ENCODE data around the gene MBNL2.

MBNL2 gene

DNA sequence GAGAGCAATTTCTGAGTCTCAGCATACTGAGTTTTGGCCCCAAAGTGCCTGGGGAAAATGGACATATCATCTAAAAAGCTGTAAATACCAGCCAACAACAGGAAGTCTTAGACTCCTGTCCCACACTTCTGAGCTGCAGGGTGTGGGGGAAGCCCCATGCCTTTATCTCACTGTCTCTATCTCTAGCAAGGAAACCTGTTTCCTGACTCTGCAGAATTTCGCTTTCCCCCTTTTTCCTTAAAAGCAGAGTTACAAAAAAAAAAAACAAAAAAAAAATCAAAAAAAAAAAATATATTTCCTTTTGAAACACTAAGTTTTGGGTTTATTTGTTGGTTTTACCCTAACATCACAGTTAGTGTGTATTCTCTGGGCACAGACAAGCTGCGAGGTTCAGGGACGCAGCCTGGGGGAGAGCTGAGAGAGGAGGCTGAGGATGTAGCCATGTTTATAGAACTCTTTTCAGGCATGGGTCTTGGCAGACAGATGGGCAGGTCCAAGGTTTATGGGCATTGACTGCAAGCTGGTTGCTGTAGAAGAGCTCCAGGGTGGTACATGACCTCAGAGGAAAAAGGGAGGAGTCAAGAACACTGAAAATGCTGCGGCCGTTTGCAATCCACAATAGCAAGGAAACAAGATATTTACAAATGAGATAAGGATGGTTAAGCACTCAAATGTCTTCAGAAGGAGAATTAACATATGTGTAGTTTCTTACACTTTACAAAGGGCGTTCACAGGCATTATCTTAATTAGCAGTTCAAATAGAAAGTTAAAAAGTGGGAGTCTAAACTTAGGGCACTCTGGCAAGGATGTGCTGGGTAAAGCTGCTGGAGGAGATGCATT lies 4.9 kb downstream of the MBNL2 start:
- peaks cover 98% of the 10 kb centered on the region for H3K79me2 ChIP-seq (ENCODE audit: low read length)
- H3K4me2 ChIP-seq (ENCODE audit: low read depth, low read length) = peak overlapping the region; percentile 94
- DNase-seq = peak; percentile 72
- TF ChIP-seq CTCF (IDR thresholded peaks at IDR 0.05; ENCODE audit: low read length) (no peak), EZH2phosphoT487 (IDR thresholded peaks at IDR 0.05; ENCODE audit: low read length) (no peak), EZH2 (optimal IDR thresholded peaks at IDR 0.05; ENCODE audit: low read depth, low read length) (no peak)
- no peak overlapping the region for H2AFZ ChIP-seq (ENCODE audit: low read length)
- no peaks in the 10 kb centered on the region for H3K9me2 ChIP-seq (replicated peaks; ENCODE audit: insufficient read depth, low read length)
- H4K20me1 ChIP-seq (ENCODE audit: insufficient read depth, low read length) = no peaks in the 10 kb centered on the region
- no peaks in the 10 kb centered on the region for H3K27me3 ChIP-seq (replicated peaks; ENCODE audit: insufficient read depth, low read length)
- H3K9ac ChIP-seq (ENCODE audit: low read length) = peak overlapping the region; percentile 93
- H3K4me1 ChIP-seq (ENCODE audit: low read length) = peaks cover 14% of the 10 kb centered on the region
- peaks cover 46% of the 10 kb centered on the region for H3F3A ChIP-seq (ENCODE audit: insufficient read depth, low read length)
- H3K4me3 ChIP-seq (ENCODE audit: low read length) = peak overlapping the region; percentile 75
- H3K9me3 ChIP-seq (replicated peaks; ENCODE audit: insufficient read depth, low read length) = no peaks in the 10 kb centered on the region
- H3K27ac ChIP-seq (ENCODE audit: low read length) = peak overlapping the region; percentile 93
- no peaks in the 10 kb centered on the region for H3K36me3 ChIP-seq (replicated peaks; ENCODE audit: insufficient read depth, low read length)

- TF ChIP-seq CTCF (IDR thresholded peaks at IDR 0.05; ENCODE audit: low read length) (no peak), EZH2 (optimal IDR thresholded peaks at IDR 0.05; ENCODE audit: low read depth, low read length) (no peak), EZH2phosphoT487 (IDR thresholded peaks at IDR 0.05; ENCODE audit: low read length) (no peak)
- Histone ChIP-seq H3K4me2 (ENCODE audit: low read depth, low read length) (no peak overlapping the region), H3K27me3 (replicated peaks; ENCODE audit: insufficient read depth, low read length) (no peaks in the 10 kb centered on the region), H3K9ac (ENCODE audit: low read length) (no peak overlapping the region), H4K20me1 (ENCODE audit: insufficient read depth, low read length) (no peaks in the 10 kb centered on the region), H3K79me2 (ENCODE audit: low read length) (peaks cover 96% of the 10 kb centered on the region), H3K36me3 (replicated peaks; ENCODE audit: insufficient read depth, low read length) (no peaks in the 10 kb centered on the region), H3K4me1 (ENCODE audit: low read length) (peaks cover 14% of the 10 kb centered on the region), H2AFZ (ENCODE audit: low read length) (no peak overlapping the region), H3K27ac (ENCODE audit: low read length) (no peak overlapping the region), H3F3A (ENCODE audit: insufficient read depth, low read length) (peaks cover 35% of the 10 kb centered on the region), H3K9me3 (replicated peaks; ENCODE audit: insufficient read depth, low read length) (no peaks in the 10 kb centered on the region), H3K9me2 (replicated peaks; ENCODE audit: insufficient read depth, low read length) (no peaks in the 10 kb centered on the region), H3K4me3 (ENCODE audit: low read length) (no peak overlapping the region)
- no peak for DNase-seq
Observed at GRCh38 chr13:97228850-97229521, 6.9 kb downstream of the MBNL2 start.

DNA sequence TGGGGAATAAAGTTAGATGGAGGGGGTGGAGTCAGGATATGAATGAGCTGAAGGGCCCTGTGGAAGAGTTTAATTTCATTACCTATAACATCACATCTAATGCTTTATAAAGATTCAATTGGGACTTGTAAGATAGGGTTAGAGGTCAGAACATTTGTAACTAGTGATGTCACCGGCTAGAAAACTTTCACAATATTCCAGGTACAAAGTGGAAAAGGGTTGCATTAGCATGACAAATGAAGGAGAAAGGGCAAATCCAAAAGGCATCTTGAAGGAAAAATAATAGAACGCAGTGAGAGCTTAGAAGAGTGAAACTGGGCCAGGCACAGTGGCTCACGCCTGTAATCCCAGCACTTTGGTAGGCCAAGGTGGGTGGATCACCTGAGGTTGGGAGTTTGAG lies 7.6 kb downstream of the MBNL2 start:
- H3K9me2 ChIP-seq (replicated peaks; ENCODE audit: insufficient read depth, low read length) = no peaks in the 10 kb centered on the region
- peaks cover 14% of the 10 kb centered on the region for H3K4me1 ChIP-seq (ENCODE audit: low read length)
- H3K9me3 ChIP-seq (replicated peaks; ENCODE audit: insufficient read depth, low read length) = no peaks in the 10 kb centered on the region
- no peak overlapping the region for H3K9ac ChIP-seq (ENCODE audit: low read length)
- H3F3A ChIP-seq (ENCODE audit: insufficient read depth, low read length) = peaks cover 28% of the 10 kb centered on the region
- H3K36me3 ChIP-seq (replicated peaks; ENCODE audit: insufficient read depth, low read length) = no peaks in the 10 kb centered on the region
- TF ChIP-seq EZH2 (optimal IDR thresholded peaks at IDR 0.05; ENCODE audit: low read depth, low read length) = no peak
- no peak for TF ChIP-seq CTCF (IDR thresholded peaks at IDR 0.05; ENCODE audit: low read length)
- no peak for TF ChIP-seq EZH2phosphoT487 (IDR thresholded peaks at IDR 0.05; ENCODE audit: low read length)
- no peak for DNase-seq
- no peak overlapping the region for H3K27ac ChIP-seq (ENCODE audit: low read length)
- H2AFZ ChIP-seq (ENCODE audit: low read length) = no peak overlapping the region
- H3K4me2 ChIP-seq (ENCODE audit: low read depth, low read length) = no peak overlapping the region
- H3K79me2 ChIP-seq (ENCODE audit: low read length) = peaks cover 96% of the 10 kb centered on the region
- H3K27me3 ChIP-seq (replicated peaks; ENCODE audit: insufficient read depth, low read length) = no peaks in the 10 kb centered on the region
- H4K20me1 ChIP-seq (ENCODE audit: insufficient read depth, low read length) = no peaks in the 10 kb centered on the region
- no peak overlapping the region for H3K4me3 ChIP-seq (ENCODE audit: low read length)

Measured in MM.1S (cell line).